GM12873 (cell line): ENCODE measurements around the gene WIPF3.

ENCODE experiments used
- TF ChIP-seq, protein P1 (sequence below): IDR thresholded peaks from 2 replicates; pipeline ENCODE4 v1.5.1; 2012; ENCODE audit warnings: low read depth, mild to moderate bottlenecking, moderate library complexity, low read length, control low read depth; ENCODE audit not compliant: insufficient read depth; ENCODE audit errors: missing control alignments

The WIPF3 gene

DNA sequence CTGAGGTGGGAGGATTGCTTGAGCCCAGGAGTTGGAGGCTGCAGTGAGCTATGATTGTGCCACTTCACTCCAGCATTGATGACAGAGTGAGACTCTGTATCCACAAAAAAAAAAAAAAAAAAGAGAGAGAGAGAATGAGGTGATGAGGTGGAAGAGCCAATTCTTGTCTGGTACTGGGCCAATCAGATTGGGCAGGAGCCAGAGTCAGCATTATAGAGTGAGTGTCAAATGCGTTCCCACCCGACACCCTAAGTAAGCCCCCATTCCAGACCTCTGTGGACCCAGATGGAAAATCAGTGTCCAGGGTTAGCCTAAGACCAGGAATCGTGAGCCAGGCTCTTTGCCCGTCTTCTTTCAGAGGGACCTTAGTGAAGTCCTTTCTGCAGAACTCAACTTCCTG is 83.9 kb downstream of the WIPF3 start:
- TF ChIP-seq, protein P1, sequence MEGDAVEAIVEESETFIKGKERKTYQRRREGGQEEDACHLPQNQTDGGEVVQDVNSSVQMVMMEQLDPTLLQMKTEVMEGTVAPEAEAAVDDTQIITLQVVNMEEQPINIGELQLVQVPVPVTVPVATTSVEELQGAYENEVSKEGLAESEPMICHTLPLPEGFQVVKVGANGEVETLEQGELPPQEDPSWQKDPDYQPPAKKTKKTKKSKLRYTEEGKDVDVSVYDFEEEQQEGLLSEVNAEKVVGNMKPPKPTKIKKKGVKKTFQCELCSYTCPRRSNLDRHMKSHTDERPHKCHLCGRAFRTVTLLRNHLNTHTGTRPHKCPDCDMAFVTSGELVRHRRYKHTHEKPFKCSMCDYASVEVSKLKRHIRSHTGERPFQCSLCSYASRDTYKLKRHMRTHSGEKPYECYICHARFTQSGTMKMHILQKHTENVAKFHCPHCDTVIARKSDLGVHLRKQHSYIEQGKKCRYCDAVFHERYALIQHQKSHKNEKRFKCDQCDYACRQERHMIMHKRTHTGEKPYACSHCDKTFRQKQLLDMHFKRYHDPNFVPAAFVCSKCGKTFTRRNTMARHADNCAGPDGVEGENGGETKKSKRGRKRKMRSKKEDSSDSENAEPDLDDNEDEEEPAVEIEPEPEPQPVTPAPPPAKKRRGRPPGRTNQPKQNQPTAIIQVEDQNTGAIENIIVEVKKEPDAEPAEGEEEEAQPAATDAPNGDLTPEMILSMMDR = no peak

DNA sequence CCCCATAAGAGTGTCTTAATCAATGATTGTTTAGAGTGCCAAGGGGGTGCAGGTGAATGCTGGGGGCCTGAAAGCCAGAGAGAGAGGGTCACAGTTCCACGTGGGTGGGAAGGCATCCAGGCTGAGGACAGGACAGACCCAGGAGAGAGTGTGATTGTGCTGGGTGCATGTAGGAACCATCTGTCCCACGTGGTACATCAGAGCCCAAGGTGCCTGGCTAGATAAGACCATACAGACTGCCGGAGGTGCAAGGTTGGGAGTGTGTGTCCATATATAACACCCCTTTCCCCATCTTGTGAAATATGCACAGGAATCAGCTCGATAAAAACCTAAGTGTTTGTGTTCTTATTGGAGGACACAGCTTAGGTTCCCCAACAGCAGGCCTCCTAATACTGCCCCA is 85.5 kb downstream of the WIPF3 start:
- TF ChIP-seq, protein P1 = no peak

DNA sequence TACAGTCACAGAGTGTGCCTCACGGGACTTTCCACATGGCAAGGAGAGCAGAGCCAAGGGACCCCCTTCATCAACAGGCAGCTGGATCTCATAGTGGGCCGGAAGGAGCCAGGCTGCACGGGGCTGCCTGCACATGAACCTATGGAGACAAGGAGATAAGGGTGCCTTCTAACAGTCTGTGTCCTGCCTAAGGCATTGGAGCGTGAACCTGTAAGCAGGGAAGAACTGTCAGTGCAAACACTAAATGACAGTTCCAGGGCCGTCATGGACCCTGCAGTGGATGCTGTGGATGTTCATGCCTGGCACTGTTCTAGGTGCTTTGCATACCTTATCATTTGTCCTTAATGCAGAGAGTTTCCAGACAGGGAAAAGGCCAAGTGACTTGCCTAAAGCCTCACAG is 85.9 kb downstream of the WIPF3 start:
- TF ChIP-seq, protein P1 = no peak

DNA sequence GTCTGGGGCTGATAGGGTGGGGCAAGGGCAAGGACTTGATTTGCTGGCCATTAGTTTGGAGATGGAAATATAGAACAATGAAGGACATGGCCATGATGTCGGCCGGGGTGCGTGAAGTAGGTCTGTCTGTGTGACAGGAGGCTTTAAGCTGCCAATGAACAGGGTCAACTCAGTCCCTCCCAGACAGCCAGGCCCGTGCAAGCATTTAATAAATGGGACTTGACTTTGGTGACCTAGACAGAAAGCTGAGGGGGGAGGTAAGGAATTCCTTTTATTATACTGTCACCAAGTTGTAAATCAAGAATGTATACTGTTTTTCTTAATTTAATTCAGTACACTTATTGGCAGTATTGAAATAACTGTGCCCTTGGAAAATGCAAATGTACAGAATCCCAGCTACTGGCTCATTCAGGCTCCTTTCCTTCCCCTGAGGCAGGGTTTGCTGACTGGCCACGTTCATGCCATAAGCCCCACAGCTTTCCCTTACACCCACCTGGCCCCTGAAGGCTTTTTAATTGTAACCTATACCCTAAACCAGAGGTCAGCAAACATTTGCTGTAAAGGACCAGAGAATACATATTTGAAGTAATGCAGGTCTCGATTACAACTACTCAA is 87.2 kb downstream of the WIPF3 start:
- TF ChIP-seq, protein P1 = no peak

GRCh38 chr7:29894256-29894655 is 87.9 kb downstream of the WIPF3 start:
- TF ChIP-seq, protein P1 = no peak

DNA sequence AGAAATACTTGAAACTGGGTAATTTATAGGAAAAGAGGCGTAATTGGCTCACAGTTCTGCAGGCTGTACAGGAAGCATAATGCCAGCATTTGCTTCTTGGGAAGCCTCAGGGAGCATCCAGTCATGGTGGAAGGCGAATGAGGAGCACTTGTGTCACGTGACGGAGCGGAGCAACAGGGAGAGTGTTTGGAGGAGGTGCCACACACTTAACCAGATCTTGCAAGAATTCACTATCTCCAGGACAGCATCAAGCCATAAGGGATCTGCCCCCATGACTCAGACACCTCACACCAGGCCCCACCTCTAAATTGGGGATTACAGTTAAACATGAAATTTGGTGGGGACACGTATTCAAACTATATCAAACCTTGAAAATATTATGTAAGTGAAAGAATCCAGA is 89.3 kb downstream of the WIPF3 start:
- TF ChIP-seq, protein P1 = no peak

DNA sequence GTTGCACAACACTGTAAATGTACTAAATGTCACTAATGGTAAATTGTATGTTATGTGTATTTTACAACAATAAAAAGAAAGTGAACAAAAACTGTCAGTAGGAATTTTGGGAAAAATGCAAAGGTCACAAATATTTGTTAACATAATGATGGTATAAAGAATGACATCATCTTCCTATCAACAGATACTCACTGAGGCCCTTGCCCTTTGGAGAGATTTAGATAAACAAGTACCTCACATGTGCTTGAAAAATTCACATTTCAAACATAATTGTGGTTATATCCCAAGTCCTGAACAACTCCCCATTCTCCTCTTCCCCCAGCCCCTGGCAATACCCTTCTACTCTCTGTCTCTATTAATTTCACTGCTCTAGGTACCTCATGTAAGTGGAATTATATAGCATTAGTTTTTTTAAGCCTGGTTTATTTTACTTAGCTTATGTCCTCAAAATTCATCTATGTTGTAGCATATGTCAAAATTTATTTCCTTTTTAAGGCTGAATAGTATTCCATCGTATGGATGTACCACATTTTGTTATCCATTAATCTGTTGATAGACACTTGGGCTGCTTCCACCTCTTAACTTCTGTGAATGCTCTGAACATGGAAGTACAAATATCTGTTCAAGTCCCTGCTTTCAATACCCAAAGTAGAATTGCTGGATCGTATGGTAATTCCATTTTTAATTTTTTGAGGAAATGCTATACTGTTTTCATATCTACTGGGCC is 90.5 kb downstream of the WIPF3 start:
- TF ChIP-seq, protein P1 = no peak
